K562 (cell line): ENCODE measurements around the gene DNAJB4. TPM values are rescaled to one million over a fixed set of nuclear protein-coding genes. Genes with fewer than 3 reads are reported as not detected.

Experiments used
- ATAC-seq: fragments of 200-7000 bp; cut with Tn5 transposase; 3 replicates; pipeline ENCODE4 v1.9.1; 2020; ENCODE audit warnings: moderate library complexity
- BruUV-seq: library from RNA; stranded (reverse); fragments of 400-500 nt; replicated peaks from 2 replicates; lab custom pipeline; 2021; lab: Mats Ljungman, UMichigan
- CTCF ChIA-PET: fragments of 300-600 bp; formaldehyde crosslinking; extraction: SDS; loops from one replicate; lab custom pipeline; 2021; ENCODE audit warnings: low intra/inter-chr PET ratio; lab: Yijun Ruan, JAX
- POLR2A ChIA-PET: fragments of 300-600, 350-650 bp; sonication (Branson Sonifier 250); formaldehyde crosslinking; extraction: SDS; loops from one replicate; lab custom pipeline; 2021; ENCODE audit warnings: antibody characterized with exemption, inconsistent platforms; lab: Yijun Ruan, JAX
- DNase-seq, 4 experiments: peaks; one replicate each; pipeline versions ENCODE4 v3.0.0 to v3.0.0-alpha.2; 2011 to 2018; ENCODE audit warnings: low spot score in 3 of 4, mixed read lengths in 3 of 4; ENCODE audit errors: extremely low read depth in 1 of 4
- FAIRE-seq: peaks from 2 replicates; lab custom pipeline; 2011; peaks lifted over from hg19 to GRCh38; lab: Jason Lieb, UNC
- H2AFZ ChIP-seq: 2 replicates; pipeline ENCODE4 v1.6.0; 2011; ENCODE audit warnings: low read depth, low read length, control low read depth, inconsistent platforms
- H3K27ac ChIP-seq: fragments of 200-600 bp; 3 replicates; pipeline ENCODE4 v1.8.0; 2011; ENCODE audit warnings: low read depth, mild to moderate bottlenecking, control low read depth, inconsistent platforms, low read length, moderate library complexity, mixed read lengths; ENCODE audit errors: extremely low read depth
- H3K27me3 ChIP-seq, 2 experiments: fragments of 300-600 bp in 1 of 2; 2 replicates in 1 of 2; 3 replicates in 1 of 2; pipeline versions ENCODE4 v1.6.0 to v1.8.0; 2011; ENCODE audit warnings: inconsistent platforms in 2 of 2, low read length in 2 of 2, mild to moderate bottlenecking in 1 of 2, mixed read lengths in 1 of 2, moderate library complexity in 1 of 2; ENCODE audit not compliant: control insufficient read depth in 2 of 2, insufficient read depth in 2 of 2
- H3K36me3 ChIP-seq: fragments of 300-600 bp; 3 replicates; pipeline ENCODE4 v1.8.0; 2011; ENCODE audit warnings: mild to moderate bottlenecking, low read length, inconsistent platforms; ENCODE audit not compliant: control insufficient read depth, insufficient read depth
- H3K4me1 ChIP-seq, 2 experiments: fragments of 200-600 bp in 1 of 2; replicated peaks in 1 of 2; 2 replicates in 1 of 2; 3 replicates in 1 of 2; pipeline versions ENCODE4 v1.5.1 to v1.8.0; 2011; ENCODE audit warnings: inconsistent platforms in 2 of 2, low read length in 2 of 2, mild to moderate bottlenecking in 1 of 2, mixed read lengths in 1 of 2, moderate library complexity in 1 of 2; ENCODE audit not compliant: control insufficient read depth in 2 of 2, insufficient read depth in 2 of 2
- H3K4me2 ChIP-seq: 2 replicates; pipeline ENCODE4 v1.6.1; 2011; ENCODE audit warnings: low read length, control low read depth, inconsistent platforms, mixed read lengths; ENCODE audit not compliant: insufficient read depth
- H3K4me3 ChIP-seq: fragments of 200-600 bp; sonication (generic), shearing (Covaris generic); 2 replicates; pipeline ENCODE4 v1.5.1; 2016; ENCODE audit warnings: control low read depth, inconsistent platforms
- H3K79me2 ChIP-seq: fragments of 200-600 bp; 3 replicates; pipeline ENCODE4 v1.8.0; 2011; ENCODE audit warnings: low read length, inconsistent platforms; ENCODE audit not compliant: control insufficient read depth, insufficient read depth
- H3K9ac ChIP-seq, 2 experiments: 2 replicates each; pipeline versions ENCODE4 v1.6.0 to v1.6.1; 2011; ENCODE audit warnings: low read depth in 2 of 2, low read length in 2 of 2, control low read depth in 1 of 2, inconsistent platforms in 1 of 2, mild to moderate bottlenecking in 1 of 2, mixed read lengths in 1 of 2; ENCODE audit not compliant: insufficient read depth in 1 of 2
- H3K9me1 ChIP-seq: one replicate; pipeline ENCODE4 v1.6.0; 2011; ENCODE audit warnings: inconsistent platforms, mild to moderate bottlenecking, low read length, moderate library complexity; ENCODE audit not compliant: control insufficient read depth, insufficient read depth
- H3K9me3 ChIP-seq: replicated peaks from 2 replicates; pipeline ENCODE4 v1.5.1; 2011; ENCODE audit warnings: low read depth, low read length, inconsistent platforms; ENCODE audit not compliant: control insufficient read depth, insufficient read depth
- H4K20me1 ChIP-seq: replicated peaks from 2 replicates; pipeline ENCODE4 v1.6.1; 2011; ENCODE audit warnings: low read length, inconsistent platforms, mixed read lengths; ENCODE audit not compliant: control insufficient read depth, insufficient read depth
- BACH1 ChIP-seq: fragments of 200-800 bp; sonication (Bioruptor generic); IDR thresholded peaks from 2 replicates; pipeline ENCODE4 v1.6.1; 2016; ENCODE audit warnings: missing genetic modification characterization, missing compliant biosample characterization
- CBX3 ChIP-seq, 2 experiments: IDR thresholded peaks; 1 replicate in 1 of 2; 2 replicates in 1 of 2; pipeline ENCODE4 v1.6.1; 2012; ENCODE audit warnings: inconsistent platforms in 2 of 2, low read length in 2 of 2, borderline replicate concordance in 1 of 2, control low read depth in 1 of 2
- CEBPB ChIP-seq: fragments of 450-650 bp; IDR thresholded peaks from 2 replicates; pipeline ENCODE4 v1.6.1; 2016; ENCODE audit warnings: missing genetic modification characterization, missing compliant biosample characterization
- EGR1 ChIP-seq: fragments of 450-650 bp; conservative IDR thresholded peaks from 2 replicates; pipeline ENCODE4 v1.6.1; 2017; ENCODE audit warnings: mild to moderate bottlenecking
- JUND ChIP-seq, 2 experiments: IDR thresholded peaks; 2 replicates in 1 of 2; 3 replicates in 1 of 2; pipeline ENCODE4 v1.6.1; 2011; ENCODE audit warnings: borderline replicate concordance in 2 of 2, low read depth in 2 of 2, low read length in 2 of 2, improper control_type of control experiment in 1 of 2, missing biosample characterization in 1 of 2, missing genetic modification characterization in 1 of 2, missing genetic modification reagents in 1 of 2
- MCM5 ChIP-seq: fragments of 450-650 bp; IDR thresholded peaks from 2 replicates; pipeline ENCODE4 v1.6.1; 2016; ENCODE audit warnings: low read depth
- NRF1 ChIP-seq, 2 experiments: fragments of 450-650 bp; IDR thresholded peaks in 1 of 2; conservative IDR thresholded peaks in 1 of 2; 2 replicates each; pipeline ENCODE4 v1.6.1; 2014; ENCODE audit warnings: mild to moderate bottlenecking in 2 of 2
- RBFOX2 ChIP-seq: fragments of 200-400 bp; formaldehyde crosslinking; IDR thresholded peaks from 2 replicates; pipeline ENCODE4 v1.6.1; 2017; ENCODE audit warnings: low read depth, mild to moderate bottlenecking, low read length, moderate library complexity
- STAG1 ChIP-seq: sonication (generic); formaldehyde crosslinking; IDR thresholded peaks from 2 replicates; pipeline ENCODE4 v1.5.0; 2020; ENCODE audit warnings: missing genetic modification reagents, borderline replicate concordance
- TCF7 ChIP-seq: sonication (generic); IDR thresholded peaks from 2 replicates; pipeline ENCODE4 v1.6.1; 2016; ENCODE audit warnings: antibody characterized with exemption, borderline replicate concordance
- ZNF282 ChIP-seq: sonication (generic); formaldehyde crosslinking; IDR thresholded peaks from 2 replicates; pipeline ENCODE4 v1.8.1; 2023; ENCODE audit warnings: missing genetic modification reagents
- ZNF561 ChIP-seq: fragments of 450-650 bp; formaldehyde crosslinking; conservative IDR thresholded peaks from 2 replicates; pipeline ENCODE4 v1.4.0; 2020; ENCODE audit warnings: mild to moderate bottlenecking, moderate library complexity
- ZNF707 ChIP-seq: fragments of 250-450 bp; sonication (Bioruptor Pico); conservative IDR thresholded peaks from 2 replicates; pipeline ENCODE4 v1.8.0; 2022; ENCODE audit warnings: inconsistent platforms, mild to moderate bottlenecking, moderate library complexity
- whole genome bisulfite sequencing: fragments of 100-300 bp; shearing (Covaris generic); methylation state at CpG from one replicate; pipeline ENCODE4 v1.1.6; 2016; ENCODE audit warnings: low coverage, mixed read lengths; ENCODE audit not compliant: insufficient coverage; ENCODE audit errors: missing lambda C conversion rate; 5-methylcytosine and 5-hydroxymethylcytosine counted together
- in situ Hi-C: fragments of 300-500 bp; cut with MboI; formaldehyde crosslinking; loops from 4 replicates; pipeline ENCODE4 v1.15.0; 2018; ENCODE audit warnings: inconsistent platforms, mixed read lengths
- intact Hi-C: fragments of 100-400 bp; cut with micrococcal nuclease; formaldehyde crosslinking; loops from 2 replicates; pipeline ENCODE4 v1.14.2; 2022
- polyA plus RNA-seq, 8 experiments: library from polyadenylated mRNA; depleted of rRNA in 4 of 8; stranded (reverse) in 5 of 8; unstranded in 3 of 8; fragments of >200 nt; fragmentation: Nextera tagmentation in 2 of 8; fragmentation: Illumina TruSeq in 1 of 8; extraction: Ambion mirVana in 2 of 8; extraction: Trizol in 1 of 8; gene quantifications; 2 replicates each; pipeline versions ENCODE4 v1.2.1 to v1.2.3, GENCODE V29; 2011 to 2014; ENCODE audit warnings: inconsistent platforms in 1 of 8, missing spikeins in 1 of 8
- total RNA-seq, 7 experiments: library from RNA; depleted of rRNA in 6 of 7; stranded (reverse); fragments of >200 nt in 6 of 7; fragmentation: Illumina TruSeq in 2 of 7; extraction: Trizol in 2 of 7; gene quantifications; 2 replicates each; pipeline versions ENCODE4 v1.2.1 to v1.2.3, GENCODE V29; 2011 to 2021; ENCODE audit warnings: low replicate concordance in 1 of 7
- TF ChIP-seq, protein P1 (sequence below): fragments of 200-800 bp; sonication (Bioruptor generic); IDR thresholded peaks from 2 replicates; pipeline ENCODE4 v1.6.1; 2016; ENCODE audit warnings: missing genetic modification characterization, missing compliant biosample characterization

DNAJB4 gene
- total and polyA plus RNA-seq, 9 of the 15 experiments (the other 6 are each of a cell fraction or from before 2014, with no cell fraction given), result 8.5 to 27.7 (median 19.8) TPM

DNA sequence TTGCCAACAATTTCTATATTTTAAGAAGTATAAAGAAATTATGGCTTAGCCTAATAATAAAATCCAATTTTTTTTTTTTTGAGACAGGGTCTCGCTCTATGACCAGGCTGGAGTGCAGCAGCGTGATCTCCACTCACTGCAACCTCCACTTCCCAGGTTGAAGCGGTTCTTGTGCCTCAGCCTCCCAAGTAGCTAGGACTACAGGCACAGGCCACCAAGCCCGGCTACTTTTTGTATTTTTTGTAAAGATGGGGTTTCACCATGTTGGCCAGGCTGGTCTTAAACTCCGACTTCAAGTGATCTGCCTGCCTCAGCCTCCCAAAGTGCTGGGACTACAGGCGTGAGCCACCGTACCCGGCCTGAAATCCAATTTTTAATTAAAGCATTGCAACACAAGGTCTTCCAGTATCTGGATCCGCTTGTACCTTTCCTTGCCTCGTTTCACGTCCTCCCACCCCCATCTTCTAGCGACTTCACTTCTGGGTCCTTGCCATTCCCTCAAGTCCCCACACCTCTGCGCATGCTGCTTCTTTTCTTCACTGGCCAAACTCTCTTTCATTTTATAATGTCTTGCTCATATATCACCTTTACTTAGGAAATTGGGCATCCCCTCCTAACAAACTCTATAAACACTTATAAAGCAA, 28.2 kb upstream of the DNAJB4 start:
- Histone ChIP-seq H3K9me3 (no peaks in the 10 kb centered on the region), H2AFZ (no peak overlapping the region), H3K9me1 (no peaks in the 10 kb centered on the region), H4K20me1 (peaks cover 23% of the 10 kb centered on the region), H3K27ac (peak overlapping the region; percentile 96; the same call in 2 of the 3 replicates), H3K4me2 (peak overlapping the region; percentile 91), H3K4me1 (0 out of 5 replicates have a peak, but pooled peaks cover 0 to 9% of the 10 kb centered on the region in 2 experiments), H3K36me3 (peaks cover 57% of the 10 kb centered on the region), H3K79me2 (peaks cover 100% of the 10 kb centered on the region), H3K4me3 (peak overlapping the region; percentile 67), H3K9ac (peak overlapping the region; percentile 84 to 100), H3K27me3 (no peaks in the 10 kb centered on the region)
- in situ Hi-C loops, result loop anchor here (5.0 kb wide), 1 partner anchor 136 kb away; no protein-coding TSS in a partner anchor
- intact Hi-C loops, result loop anchor here (5.0 to 10.0 kb wide), 2 partner anchors 78 to 294 kb away; partner anchors contain the start of gene ZZZ3
- FAIRE-seq (no peak), DNase-seq (peak in 3 of 4 experiments; percentile 22 to 51 (median 25)), ATAC-seq (peak; percentile 9)
- CTCF ChIA-PET, result interaction anchor here (4.2 kb wide), 1 partner anchor 138 kb away, joined by 31 read pairs; no protein-coding TSS in a partner anchor
- BruUV-seq, result no TSS peak
- POLR2A ChIA-PET, result interaction anchor here (0.8 to 7.9 kb wide), 10 partner anchors 9 to 135 kb away, joined by 3 to 199 read pairs (median 6); partner anchors contain the start of gene DNAJB4
- 2% methylated on average over 13 of the region's 13 CpGs for WGBS
- TF ChIP-seq ZNF282 (CRISPR knock-in tag) (no peak), TCF7 (no peak), MCM5 (no peak), CBX3 (IDR thresholded peaks at IDR 0.05; ENCODE audit: borderline replicate concordance in 1 of 2, low read length in 2 of 2) (no peak), JUND (IDR thresholded peaks at IDR 0.05; ENCODE audit: borderline replicate concordance, low read depth, low read length) (no peak), JUND (tag; IDR thresholded peaks at IDR 0.05; ENCODE audit: borderline replicate concordance, low read depth, low read length) (no peak), ZNF707 (no peak), STAG1 (CRISPR knock-in tag) (no peak), BACH1 (no peak), RBFOX2 (0 out of 2 replicates have a peak, but pooled peaks have one; percentile 6), EGR1 (0 out of 2 replicates have a peak, but pooled peaks have one; percentile 5), ZNF561 (no peak), CEBPB (tag) (0 out of 2 replicates have a peak, but pooled peaks have one; percentile 10), NRF1 (conservative IDR thresholded peaks at IDR 0.05 in 1 of 2, IDR thresholded peaks at IDR 0.05 in 1 of 2) (peak; percentile 53 to 55; a peak in 3 of 4 replicates)
- TF ChIP-seq, protein P1, sequence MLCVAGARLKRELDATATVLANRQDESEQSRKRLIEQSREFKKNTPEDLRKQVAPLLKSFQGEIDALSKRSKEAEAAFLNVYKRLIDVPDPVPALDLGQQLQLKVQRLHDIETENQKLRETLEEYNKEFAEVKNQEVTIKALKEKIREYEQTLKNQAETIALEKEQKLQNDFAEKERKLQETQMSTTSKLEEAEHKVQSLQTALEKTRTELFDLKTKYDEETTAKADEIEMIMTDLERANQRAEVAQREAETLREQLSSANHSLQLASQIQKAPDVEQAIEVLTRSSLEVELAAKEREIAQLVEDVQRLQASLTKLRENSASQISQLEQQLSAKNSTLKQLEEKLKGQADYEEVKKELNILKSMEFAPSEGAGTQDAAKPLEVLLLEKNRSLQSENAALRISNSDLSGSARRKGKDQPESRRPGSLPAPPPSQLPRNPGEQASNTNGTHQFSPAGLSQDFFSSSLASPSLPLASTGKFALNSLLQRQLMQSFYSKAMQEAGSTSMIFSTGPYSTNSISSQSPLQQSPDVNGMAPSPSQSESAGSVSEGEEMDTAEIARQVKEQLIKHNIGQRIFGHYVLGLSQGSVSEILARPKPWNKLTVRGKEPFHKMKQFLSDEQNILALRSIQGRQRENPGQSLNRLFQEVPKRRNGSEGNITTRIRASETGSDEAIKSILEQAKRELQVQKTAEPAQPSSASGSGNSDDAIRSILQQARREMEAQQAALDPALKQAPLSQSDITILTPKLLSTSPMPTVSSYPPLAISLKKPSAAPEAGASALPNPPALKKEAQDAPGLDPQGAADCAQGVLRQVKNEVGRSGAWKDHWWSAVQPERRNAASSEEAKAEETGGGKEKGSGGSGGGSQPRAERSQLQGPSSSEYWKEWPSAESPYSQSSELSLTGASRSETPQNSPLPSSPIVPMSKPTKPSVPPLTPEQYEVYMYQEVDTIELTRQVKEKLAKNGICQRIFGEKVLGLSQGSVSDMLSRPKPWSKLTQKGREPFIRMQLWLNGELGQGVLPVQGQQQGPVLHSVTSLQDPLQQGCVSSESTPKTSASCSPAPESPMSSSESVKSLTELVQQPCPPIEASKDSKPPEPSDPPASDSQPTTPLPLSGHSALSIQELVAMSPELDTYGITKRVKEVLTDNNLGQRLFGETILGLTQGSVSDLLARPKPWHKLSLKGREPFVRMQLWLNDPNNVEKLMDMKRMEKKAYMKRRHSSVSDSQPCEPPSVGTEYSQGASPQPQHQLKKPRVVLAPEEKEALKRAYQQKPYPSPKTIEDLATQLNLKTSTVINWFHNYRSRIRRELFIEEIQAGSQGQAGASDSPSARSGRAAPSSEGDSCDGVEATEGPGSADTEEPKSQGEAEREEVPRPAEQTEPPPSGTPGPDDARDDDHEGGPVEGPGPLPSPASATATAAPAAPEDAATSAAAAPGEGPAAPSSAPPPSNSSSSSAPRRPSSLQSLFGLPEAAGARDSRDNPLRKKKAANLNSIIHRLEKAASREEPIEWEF (CRISPR knock-in tag), result no peak
